Neuronal stem cell (in vitro differentiated cells): Measurements from ENCODE around the gene GPX2.

Experiments used
- DNase-seq: peaks from one replicate; pipeline ENCODE4 v3.0.0-alpha.2; 2013; ENCODE audit warnings: low spot score
- H2AFZ ChIP-seq: one replicate; pipeline ENCODE4 v1.6.1; 2013; ENCODE audit warnings: mild to moderate bottlenecking, low read length, inconsistent platforms
- H2AK5ac ChIP-seq: 2 replicates; pipeline ENCODE4 v1.6.1; 2013; ENCODE audit warnings: low read depth, mild to moderate bottlenecking, inconsistent platforms, low read length, moderate library complexity, mixed read lengths
- H2BK120ac ChIP-seq: 2 replicates; pipeline ENCODE4 v1.6.1; 2013; ENCODE audit warnings: low read depth, mild to moderate bottlenecking, inconsistent platforms, low read length, moderate library complexity, mixed read lengths
- H2BK12ac ChIP-seq: one replicate; pipeline ENCODE4 v1.6.1; 2013; ENCODE audit warnings: low read length, inconsistent platforms
- H2BK15ac ChIP-seq: 2 replicates; pipeline ENCODE4 v1.6.1; 2013; ENCODE audit warnings: mild to moderate bottlenecking, low read length, inconsistent platforms, mixed read lengths
- H2BK5ac ChIP-seq: one replicate; pipeline ENCODE4 v1.6.1; 2013; ENCODE audit warnings: inconsistent platforms, mild to moderate bottlenecking, low read length, moderate library complexity
- H3K14ac ChIP-seq: one replicate; pipeline ENCODE4 v1.6.1; 2013; ENCODE audit warnings: low read length, inconsistent platforms
- H3K18ac ChIP-seq: 2 replicates; pipeline ENCODE4 v1.6.1; 2013; ENCODE audit warnings: low read length, inconsistent platforms
- H3K23ac ChIP-seq: 2 replicates; pipeline ENCODE4 v1.6.1; 2013; ENCODE audit warnings: low read depth, mild to moderate bottlenecking, mixed read lengths, low read length, inconsistent platforms; ENCODE audit not compliant: poor library complexity
- H3K27ac ChIP-seq: replicated peaks from 3 replicates; pipeline ENCODE4 v1.5.1; 2013; ENCODE audit warnings: low read length, inconsistent platforms
- H3K27me3 ChIP-seq, 3 experiments: 2 replicates each; pipeline ENCODE4 v1.6.1; 2013; ENCODE audit warnings: low read length in 3 of 3, mild to moderate bottlenecking in 2 of 3, inconsistent platforms in 1 of 3, low read depth in 1 of 3, mixed read lengths in 1 of 3, moderate library complexity in 1 of 3; ENCODE audit not compliant: control insufficient read depth in 3 of 3, insufficient read depth in 3 of 3
- H3K36me3 ChIP-seq, 2 donors: replicated peaks in 1 of 2; 2 replicates each; pipeline ENCODE4 v1.6.1; 2013; ENCODE audit warnings: low read length in 2 of 2; ENCODE audit not compliant: control insufficient read depth in 2 of 2, insufficient read depth in 2 of 2
- H3K4ac ChIP-seq: 2 replicates; pipeline ENCODE4 v1.6.1; 2013; ENCODE audit warnings: inconsistent platforms, mild to moderate bottlenecking, low read length, moderate library complexity
- H3K4me1 ChIP-seq, 2 donors: 1 replicate in 1 of 2; 2 replicates in 1 of 2; pipeline ENCODE4 v1.6.1; 2013; ENCODE audit warnings: low read length in 2 of 2, low read depth in 1 of 2; ENCODE audit not compliant: control insufficient read depth in 2 of 2, insufficient read depth in 1 of 2
- H3K4me2 ChIP-seq: one replicate; pipeline ENCODE4 v1.6.1; 2013; ENCODE audit warnings: mild to moderate bottlenecking, low read length, inconsistent platforms; ENCODE audit not compliant: insufficient read depth, poor library complexity, severe bottlenecking
- H3K4me3 ChIP-seq, 2 donors: 2 replicates each; pipeline ENCODE4 v1.5.1; 2013; ENCODE audit warnings: low read length in 2 of 2, mild to moderate bottlenecking in 2 of 2, inconsistent platforms in 1 of 2, moderate library complexity in 1 of 2
- H3K79me1 ChIP-seq: one replicate; pipeline ENCODE4 v1.6.1; 2013; ENCODE audit warnings: low read depth, mild to moderate bottlenecking, inconsistent platforms, low read length, moderate library complexity
- H3K9ac ChIP-seq: one replicate; pipeline ENCODE4 v1.6.1; 2013; ENCODE audit warnings: mild to moderate bottlenecking, low read depth, low read length, inconsistent platforms; ENCODE audit not compliant: poor library complexity
- H3K9me3 ChIP-seq, 2 donors: replicated peaks in 1 of 2; 2 replicates each; pipeline versions ENCODE3 to v1.6.1; 2013; ENCODE audit warnings: low read length in 2 of 2, mild to moderate bottlenecking in 2 of 2, inconsistent platforms in 1 of 2, low read depth in 1 of 2, mixed read lengths in 1 of 2, moderate library complexity in 1 of 2; ENCODE audit not compliant: control insufficient read depth in 2 of 2, insufficient read depth in 1 of 2
- H4K8ac ChIP-seq: one replicate; pipeline ENCODE4 v1.6.1; 2013; ENCODE audit warnings: low read depth, mild to moderate bottlenecking, inconsistent platforms, low read length, moderate library complexity
- H4K91ac ChIP-seq: one replicate; pipeline ENCODE4 v1.6.1; 2013; ENCODE audit warnings: low read length, low read depth, mild to moderate bottlenecking, inconsistent platforms; ENCODE audit not compliant: poor library complexity
- WGBS, 2 donors: extraction: QIAGEN DNeasy Blood & Tissue Kit; methylation state at CpG; one replicate each; pipeline ENCODE4 v1.1.7; 2013; ENCODE audit warnings: missing lambda C conversion rate in 2 of 2, mixed read lengths in 1 of 2; ENCODE audit not compliant: insufficient read length in 2 of 2, insufficient replicate concordance in 1 of 2; ENCODE audit errors: extremely low coverage in 2 of 2; 5-methylcytosine and 5-hydroxymethylcytosine counted together

The GPX2 gene

DNA sequence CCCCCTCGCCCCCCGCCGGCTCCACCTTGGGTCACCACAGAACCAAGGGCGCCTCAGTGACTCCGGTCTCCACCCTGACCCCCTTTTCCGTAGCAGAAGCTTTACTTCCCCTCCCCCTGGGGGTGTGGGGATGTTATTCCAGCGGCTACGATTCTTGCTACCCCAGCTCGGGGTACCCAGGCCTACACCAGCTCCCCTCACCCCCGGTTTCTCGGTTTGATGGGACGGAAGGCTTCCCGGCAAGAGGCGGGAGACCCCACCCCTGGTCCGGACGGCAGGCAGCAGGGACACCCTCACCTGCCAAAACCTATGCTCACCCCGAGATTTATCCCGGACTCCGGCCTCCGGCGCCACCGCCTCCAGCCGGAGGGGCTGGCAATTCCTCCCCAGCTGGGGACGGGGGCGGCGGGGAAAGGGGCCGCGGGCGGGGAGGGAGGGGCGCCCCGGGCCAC lies 29.0 kb upstream of the GPX2 start:
- Histone ChIP-seq H3K14ac (no peak overlapping the region), H3K18ac (peak overlapping the region; percentile 98), H4K8ac (no peak overlapping the region), H3K23ac (peak overlapping the region; percentile 25), H3K36me3 (no peaks in the 10 kb centered on the region), H2BK12ac (no peak overlapping the region), H3K4me1 (peaks cover 4 to 15% of the 10 kb centered on the region in 2 donors), H3K9ac (peak overlapping the region; percentile 79), H3K4ac (no peak overlapping the region), H3K27ac (no peak overlapping the region), H2BK15ac (peak overlapping the region; percentile 24), H3K27me3 (peaks cover 0 to 8% (median 0%) of the 10 kb centered on the region in 3 experiments), H2BK120ac (no peak overlapping the region), H2AFZ (peak overlapping the region; percentile 90), H4K91ac (no peak overlapping the region), H3K79me1 (no peaks in the 10 kb centered on the region), H3K4me3 (peak overlapping the region; percentile 76 to 89), H2AK5ac (peak overlapping the region; percentile 19), H3K4me2 (peak overlapping the region; percentile 81), H2BK5ac (no peak overlapping the region), H3K9me3 (peaks cover 0 to 1% of the 10 kb centered on the region in 2 donors)
- DNase-seq, result no peak
- no CpG with 5 or more reads among the region's 31 CpGs for WGBS, 2 donors

DNA sequence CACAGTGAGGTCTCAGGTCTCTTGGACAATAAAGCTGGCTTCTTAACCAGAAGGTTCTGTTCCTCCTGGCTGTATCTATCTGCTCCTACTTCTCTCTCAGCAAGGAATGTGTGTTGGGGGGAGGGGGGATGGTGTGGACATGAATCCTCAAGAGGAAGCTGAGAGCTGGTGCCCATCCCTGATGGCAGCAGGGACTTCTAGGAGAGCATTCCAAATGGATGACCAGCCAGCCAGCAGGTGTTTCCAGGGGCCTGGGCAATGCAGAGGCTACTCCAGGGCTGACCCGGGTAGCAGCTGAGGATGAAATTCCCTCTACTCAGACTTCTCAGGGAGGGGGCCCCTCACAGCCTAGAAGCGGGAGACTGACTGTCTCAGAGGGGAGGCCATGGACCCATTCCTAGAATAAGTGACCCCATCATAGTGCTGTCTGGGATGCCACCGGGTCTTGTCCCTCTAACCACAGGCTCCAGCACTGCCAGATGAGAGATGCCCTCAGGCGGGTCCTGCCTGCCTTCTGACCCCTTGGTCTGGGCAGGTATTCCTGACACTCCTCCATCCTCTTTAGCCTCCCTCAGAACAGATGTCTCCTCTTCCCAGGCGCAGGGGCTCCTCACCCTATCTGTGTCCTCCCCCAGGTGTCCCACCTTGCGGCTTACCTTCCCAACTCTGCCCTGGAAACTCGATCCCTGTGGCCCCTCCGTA lies 28.4 kb upstream of the GPX2 start:
- Histone ChIP-seq H4K8ac (no peak overlapping the region), H2AK5ac (peak overlapping the region; percentile 19), H3K23ac (peak overlapping the region; percentile 25), H3K4me3 (peak overlapping the region; percentile 76 to 89), H2BK120ac (no peak overlapping the region), H3K4me2 (peak overlapping the region; percentile 81), H3K27me3 (peaks cover 0 to 8% (median 0%) of the 10 kb centered on the region in 3 experiments), H3K4ac (no peak overlapping the region), H3K36me3 (no peaks in the 10 kb centered on the region), H3K14ac (no peak overlapping the region), H3K18ac (peak overlapping the region; percentile 38), H4K91ac (no peak overlapping the region), H3K9ac (peak overlapping the region; percentile 51), H3K4me1 (peaks cover 4 to 15% of the 10 kb centered on the region in 2 donors), H3K9me3 (peaks cover 0 to 1% of the 10 kb centered on the region in 2 donors), H3K27ac (no peak overlapping the region), H2AFZ (no peak overlapping the region), H3K79me1 (no peaks in the 10 kb centered on the region), H2BK5ac (no peak overlapping the region), H2BK12ac (no peak overlapping the region), H2BK15ac (no peak overlapping the region)
- DNase-seq, result no peak
- WGBS, 2 donors, result no CpG with 5 or more reads among the region's 8 CpGs

DNA sequence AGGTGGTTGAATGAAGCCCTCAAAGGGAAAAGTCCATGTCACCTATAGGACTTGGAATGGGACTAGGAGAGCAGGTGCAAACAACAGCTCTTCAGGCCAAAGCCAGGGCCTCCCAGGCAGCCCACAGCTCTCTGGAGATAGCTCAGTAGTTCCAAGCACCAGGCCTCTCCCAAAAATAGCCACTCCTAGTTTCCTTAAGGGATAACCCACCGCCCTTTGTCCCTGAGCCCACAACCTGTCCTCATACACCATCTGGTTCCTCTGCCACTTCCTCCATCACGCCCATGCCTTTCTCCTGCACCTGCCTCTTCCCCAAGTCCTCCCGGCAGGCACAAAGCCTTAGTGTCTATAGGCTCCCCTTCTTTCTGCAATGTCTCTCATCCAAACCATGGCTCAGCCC lies 27.5 kb upstream of the GPX2 start:
- H2AFZ ChIP-seq, result no peak overlapping the region
- H3K27me3 ChIP-seq, result peaks cover 0 to 8% (median 0%) of the 10 kb centered on the region in 3 experiments
- no peak overlapping the region for H3K9ac ChIP-seq
- H2BK5ac ChIP-seq, result no peak overlapping the region
- DNase-seq, result no peak
- H3K4me2 ChIP-seq, result no peak overlapping the region
- no peak overlapping the region for H3K27ac ChIP-seq
- no CpG with 5 or more reads among the region's 3 CpGs for WGBS, 2 donors
- H3K23ac ChIP-seq, result no peak overlapping the region
- no peak overlapping the region for H2BK12ac ChIP-seq
- H2BK120ac ChIP-seq, result no peak overlapping the region
- H3K4me3 ChIP-seq, result no peak overlapping the region
- no peaks in the 10 kb centered on the region for H3K79me1 ChIP-seq
- peaks cover 0 to 1% of the 10 kb centered on the region in 2 donors for H3K9me3 ChIP-seq
- peaks cover 4 to 15% of the 10 kb centered on the region in 2 donors for H3K4me1 ChIP-seq
- H4K8ac ChIP-seq, result no peak overlapping the region
- H3K14ac ChIP-seq, result no peak overlapping the region
- no peak overlapping the region for H2BK15ac ChIP-seq
- no peak overlapping the region for H4K91ac ChIP-seq
- H3K18ac ChIP-seq, result no peak overlapping the region
- H3K4ac ChIP-seq, result no peak overlapping the region
- no peaks in the 10 kb centered on the region for H3K36me3 ChIP-seq
- H2AK5ac ChIP-seq, result no peak overlapping the region

DNA sequence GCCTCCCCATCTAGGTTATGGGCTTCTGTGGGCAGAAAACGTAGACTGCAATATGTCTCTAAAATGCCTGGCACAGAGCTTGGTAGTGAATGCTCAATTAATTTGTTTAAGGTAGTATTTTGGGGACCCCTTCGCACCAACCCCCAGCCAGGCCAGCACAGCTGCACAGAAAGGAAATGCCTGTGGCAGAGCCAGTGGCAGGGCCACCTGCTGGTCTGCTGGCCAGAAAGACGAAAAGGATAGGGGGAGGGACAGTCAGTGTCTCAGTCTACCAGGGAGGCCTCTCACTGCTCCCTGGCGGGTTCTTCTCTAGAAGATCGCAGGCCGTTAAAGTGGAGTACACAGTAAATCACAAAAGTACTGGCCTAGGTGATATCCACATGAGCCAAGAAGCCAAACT lies 26.1 kb upstream of the GPX2 start:
- H3K4me1 ChIP-seq, result peaks cover 4 to 13% of the 10 kb centered on the region in 2 donors
- DNase-seq, result no peak
- H3K23ac ChIP-seq, result no peak overlapping the region
- H3K9ac ChIP-seq, result no peak overlapping the region
- H2BK15ac ChIP-seq, result no peak overlapping the region
- no peak overlapping the region for H2BK5ac ChIP-seq
- H3K4ac ChIP-seq, result no peak overlapping the region
- H4K91ac ChIP-seq, result no peak overlapping the region
- H3K18ac ChIP-seq, result no peak overlapping the region
- H2AK5ac ChIP-seq, result no peak overlapping the region
- H3K4me3 ChIP-seq, result no peak overlapping the region
- H3K36me3 ChIP-seq, result no peaks in the 10 kb centered on the region
- H2BK12ac ChIP-seq, result no peak overlapping the region
- H3K27me3 ChIP-seq, result peaks cover 0 to 8% (median 0%) of the 10 kb centered on the region in 3 experiments
- no peak overlapping the region for H3K14ac ChIP-seq
- H3K27ac ChIP-seq, result no peak overlapping the region
- H3K9me3 ChIP-seq, result no peaks in the 10 kb centered on the region
- no peaks in the 10 kb centered on the region for H3K79me1 ChIP-seq
- no peak overlapping the region for H2BK120ac ChIP-seq
- no peak overlapping the region for H4K8ac ChIP-seq
- no peak overlapping the region for H3K4me2 ChIP-seq
- no CpG with 5 or more reads among the region's 6 CpGs for WGBS, 2 donors
- no peak overlapping the region for H2AFZ ChIP-seq
